Mononuclear cell (primary cell): Measurements from ENCODE around the gene SDS. TPM values are rescaled to one million over a fixed set of nuclear protein-coding genes. Genes with fewer than 3 reads are reported as not detected.

Source experiments
- H3K27me3 ChIP-seq: 2 replicates; pipeline ENCODE4 v1.6.0; 2011; ENCODE audit warnings: low read length, control low read depth; ENCODE audit not compliant: insufficient read depth
- H3K4me1 ChIP-seq: 2 replicates; pipeline ENCODE4 v1.5.1; 2011; ENCODE audit warnings: mild to moderate bottlenecking, low read length, control low read depth; ENCODE audit not compliant: insufficient read depth
- H3K4me3 ChIP-seq: 2 replicates; pipeline ENCODE4 v1.5.1; 2011; ENCODE audit warnings: mild to moderate bottlenecking, low read length, moderate library complexity
- H3K9me3 ChIP-seq: 2 replicates; pipeline ENCODE4 v1.5.1; 2011; ENCODE audit warnings: low read depth, mild to moderate bottlenecking, control low read depth, low read length
- total RNA-seq: library from RNA; depleted of rRNA; stranded (reverse); fragments of >200 nt; gene quantifications from one replicate; pipeline ENCODE4 v1.2.3, GENCODE V29; 2012

The SDS gene, protein sequence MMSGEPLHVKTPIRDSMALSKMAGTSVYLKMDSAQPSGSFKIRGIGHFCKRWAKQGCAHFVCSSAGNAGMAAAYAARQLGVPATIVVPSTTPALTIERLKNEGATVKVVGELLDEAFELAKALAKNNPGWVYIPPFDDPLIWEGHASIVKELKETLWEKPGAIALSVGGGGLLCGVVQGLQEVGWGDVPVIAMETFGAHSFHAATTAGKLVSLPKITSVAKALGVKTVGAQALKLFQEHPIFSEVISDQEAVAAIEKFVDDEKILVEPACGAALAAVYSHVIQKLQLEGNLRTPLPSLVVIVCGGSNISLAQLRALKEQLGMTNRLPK
- 0.52 TPM for total RNA-seq

DNA sequence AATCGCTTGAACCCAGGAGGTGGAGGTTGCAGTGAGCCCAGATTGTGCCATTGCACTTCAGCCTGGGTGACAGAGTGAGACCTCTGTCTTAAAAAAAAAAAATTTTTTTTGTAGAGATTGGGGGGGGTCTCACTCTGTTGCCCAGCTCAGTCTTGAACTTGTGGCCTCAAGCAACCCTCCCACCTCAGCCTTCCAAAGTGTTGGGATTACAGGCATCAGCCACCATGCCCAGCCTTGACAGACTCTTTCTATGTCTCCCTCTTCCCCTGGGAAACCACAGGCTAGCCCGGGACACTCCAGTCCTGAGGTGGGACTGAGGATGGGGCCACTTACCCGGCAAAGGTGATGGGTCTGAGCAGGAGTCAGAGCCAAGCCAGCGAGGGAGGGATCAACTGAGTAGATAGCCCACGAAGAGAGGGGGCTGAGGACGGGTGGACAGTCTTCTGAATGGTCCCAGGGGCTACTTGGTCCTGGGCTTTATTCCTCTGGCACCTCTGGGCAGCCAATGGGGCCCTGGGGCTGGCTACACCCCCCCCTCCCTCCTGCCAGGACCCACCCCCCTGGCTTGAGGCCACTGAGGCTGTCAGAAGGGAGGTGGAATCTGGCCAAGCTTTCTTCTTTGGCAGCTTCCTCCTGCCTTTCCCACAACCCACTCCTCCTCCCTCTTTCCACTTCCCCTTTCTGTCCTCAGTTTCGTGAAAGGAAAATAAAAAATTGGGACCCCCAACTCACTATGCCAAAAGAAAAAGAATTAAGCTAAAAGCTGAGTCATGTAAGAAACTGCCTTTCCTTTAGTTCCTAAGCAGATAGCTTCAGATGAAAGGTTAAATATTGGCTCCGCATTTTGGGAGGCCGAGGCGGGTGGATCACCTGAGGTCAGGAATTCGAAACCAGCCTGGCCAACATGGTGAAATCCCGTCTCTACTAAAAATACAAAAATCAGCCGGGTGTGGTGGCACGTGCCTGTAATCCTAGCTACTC, at the start of gene SDS:
TSS of gene SDS (minus strand) at position 453 of the 981 bp plus-strand sequence. CDS start 4,179 bp downstream, outside the sequence.
- Histone ChIP-seq H3K27me3 (no peaks in the 10 kb centered on the region), H3K4me3 (no peak within 1 kb of the TSS), H3K4me1 (peaks cover 36% of the 10 kb centered on the region), H3K9me3 (no peaks in the 10 kb centered on the region)

DNA sequence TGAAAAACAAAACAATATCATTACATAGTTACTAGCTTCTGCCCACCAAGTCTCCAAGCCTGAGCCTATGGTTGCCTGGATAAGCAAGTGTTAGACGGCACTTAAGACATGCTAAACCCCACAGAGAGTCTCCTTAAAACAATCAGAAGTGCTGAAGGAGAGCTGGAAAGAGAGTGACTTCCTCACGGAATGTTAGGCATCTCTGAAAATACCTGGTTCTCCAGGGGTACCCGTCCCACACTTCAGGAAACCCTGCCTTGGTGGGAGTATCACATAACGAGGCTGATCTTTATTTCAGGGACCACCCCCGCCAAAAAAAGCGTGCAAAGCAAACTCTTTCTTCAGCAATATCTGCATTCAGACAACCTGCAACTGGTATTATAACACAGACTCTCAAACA, 49.6 kb upstream of the SDS start:
- Histone ChIP-seq H3K4me3 (no peak overlapping the region), H3K9me3 (no peaks in the 10 kb centered on the region), H3K4me1 (no peaks in the 10 kb centered on the region), H3K27me3 (peaks cover 3% of the 10 kb centered on the region)

DNA sequence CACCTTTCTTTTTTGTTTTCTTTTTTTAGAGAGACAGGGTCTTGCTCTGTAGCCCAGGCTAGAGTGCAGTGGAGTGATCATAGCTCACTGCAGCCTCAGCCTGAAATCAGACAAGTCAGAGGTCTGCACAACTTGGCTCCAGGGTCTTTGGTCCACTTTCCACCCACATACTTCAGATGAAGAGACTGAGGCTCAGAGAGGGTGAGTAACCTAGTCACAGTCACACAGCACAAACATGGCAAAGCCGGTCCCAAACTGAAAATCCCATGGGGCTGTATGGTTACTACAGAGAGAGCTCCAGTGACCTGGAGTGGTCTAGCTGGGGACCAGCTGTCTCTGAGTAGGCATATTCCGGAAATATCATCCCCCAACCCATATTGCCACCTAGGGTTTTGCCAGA, 48.8 kb upstream of the SDS start:
- Histone ChIP-seq H3K9me3 (no peaks in the 10 kb centered on the region), H3K4me3 (no peak overlapping the region), H3K4me1 (no peaks in the 10 kb centered on the region), H3K27me3 (peaks cover 3% of the 10 kb centered on the region)

DNA sequence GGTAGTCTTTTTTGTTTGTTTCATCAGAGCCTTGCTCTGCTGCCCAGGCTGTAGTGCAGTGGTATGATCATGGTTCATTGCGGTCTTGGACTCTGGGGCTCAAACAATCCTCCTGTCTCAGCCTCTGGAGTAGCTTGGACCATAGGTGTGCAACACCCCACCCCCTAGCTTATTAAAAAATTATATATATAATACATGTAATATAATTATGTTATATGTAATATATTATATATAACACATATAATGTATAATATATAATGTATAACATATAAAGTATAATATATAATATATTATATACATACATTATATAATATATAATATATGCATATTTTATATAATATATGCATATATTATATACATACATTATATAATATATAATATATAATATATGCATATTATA, 46.2 kb upstream of the SDS start:
- H3K4me3 ChIP-seq = no peak overlapping the region
- H3K4me1 ChIP-seq = no peaks in the 10 kb centered on the region
- H3K27me3 ChIP-seq = peaks cover 3% of the 10 kb centered on the region
- H3K9me3 ChIP-seq = no peaks in the 10 kb centered on the region

DNA sequence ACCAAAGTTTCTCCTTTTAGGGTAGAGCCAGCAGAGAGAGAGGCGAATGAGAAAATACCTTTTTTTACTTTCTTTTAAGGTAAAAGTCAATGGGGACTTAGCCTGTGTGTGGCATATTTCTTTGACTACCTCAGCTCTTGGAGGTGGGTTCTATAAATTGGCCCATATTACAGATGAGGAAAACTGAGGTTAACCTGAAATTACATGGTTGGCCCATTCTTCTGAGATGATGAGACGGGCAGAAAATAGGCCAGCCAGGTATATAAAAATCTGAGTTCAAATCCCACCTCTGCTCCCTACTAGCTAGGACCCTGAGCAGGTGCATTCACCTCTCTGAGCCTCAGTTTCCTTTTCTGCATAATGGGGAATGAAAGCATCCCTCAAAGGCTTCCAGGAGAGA, 45.6 kb upstream of the SDS start:
- Histone ChIP-seq H3K4me1 (no peaks in the 10 kb centered on the region), H3K9me3 (no peaks in the 10 kb centered on the region), H3K4me3 (no peak overlapping the region), H3K27me3 (peaks cover 3% of the 10 kb centered on the region)

DNA sequence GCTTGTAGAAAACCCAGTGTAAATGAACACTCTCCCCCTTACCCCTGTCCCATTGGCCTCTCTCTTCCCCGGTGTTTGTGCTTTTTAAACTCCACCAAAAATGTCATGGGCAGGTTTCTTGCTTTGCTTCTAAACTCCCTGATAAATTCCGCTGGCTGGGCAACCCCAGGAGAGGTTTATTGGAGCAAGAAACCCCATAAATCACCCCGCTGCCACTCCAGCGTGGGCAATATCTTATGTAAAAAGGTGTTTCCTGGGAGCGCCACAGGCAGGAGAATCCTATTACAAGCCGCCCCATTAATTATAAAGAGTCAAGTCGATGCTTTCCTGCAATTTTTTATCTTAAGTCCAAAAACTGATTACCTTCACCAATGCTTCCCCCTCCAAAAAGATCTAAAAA, 45.2 kb upstream of the SDS start:
- Histone ChIP-seq H3K9me3 (no peaks in the 10 kb centered on the region), H3K4me1 (no peaks in the 10 kb centered on the region), H3K27me3 (peaks cover 3% of the 10 kb centered on the region), H3K4me3 (no peak overlapping the region)

DNA sequence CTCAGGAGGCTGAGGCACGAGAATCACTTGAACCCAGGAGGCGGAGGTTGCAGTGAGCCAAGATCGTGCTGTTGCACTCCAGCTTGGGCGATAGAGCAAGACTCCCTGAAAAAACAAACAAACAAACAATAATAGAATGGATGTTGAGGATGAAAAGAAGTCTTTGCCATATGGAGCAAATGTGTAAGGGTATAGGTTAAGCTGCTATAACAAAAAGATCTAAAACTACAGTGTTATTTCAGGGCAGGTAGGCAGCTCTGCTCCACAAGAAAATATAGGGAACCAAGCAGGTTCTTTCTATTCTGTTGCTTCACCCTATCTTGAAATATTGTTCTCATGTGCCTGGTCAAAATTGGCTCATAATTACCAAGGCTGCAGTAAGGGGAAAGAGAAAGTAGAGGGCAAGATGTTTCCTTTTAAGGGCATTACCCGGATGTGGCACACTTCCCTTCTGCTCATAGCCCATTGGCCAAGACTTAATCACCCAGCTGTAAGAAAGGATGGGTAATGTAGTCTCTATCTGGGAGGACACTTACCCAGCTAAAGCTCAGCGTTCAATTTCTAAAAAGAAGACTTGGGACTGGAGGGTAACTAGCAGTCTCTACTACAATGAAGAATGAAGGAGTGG, 42.0 kb upstream of the SDS start:
- no peak overlapping the region for H3K4me3 ChIP-seq
- H3K9me3 ChIP-seq = no peaks in the 10 kb centered on the region
- peaks cover 5% of the 10 kb centered on the region for H3K27me3 ChIP-seq
- H3K4me1 ChIP-seq = no peaks in the 10 kb centered on the region

DNA sequence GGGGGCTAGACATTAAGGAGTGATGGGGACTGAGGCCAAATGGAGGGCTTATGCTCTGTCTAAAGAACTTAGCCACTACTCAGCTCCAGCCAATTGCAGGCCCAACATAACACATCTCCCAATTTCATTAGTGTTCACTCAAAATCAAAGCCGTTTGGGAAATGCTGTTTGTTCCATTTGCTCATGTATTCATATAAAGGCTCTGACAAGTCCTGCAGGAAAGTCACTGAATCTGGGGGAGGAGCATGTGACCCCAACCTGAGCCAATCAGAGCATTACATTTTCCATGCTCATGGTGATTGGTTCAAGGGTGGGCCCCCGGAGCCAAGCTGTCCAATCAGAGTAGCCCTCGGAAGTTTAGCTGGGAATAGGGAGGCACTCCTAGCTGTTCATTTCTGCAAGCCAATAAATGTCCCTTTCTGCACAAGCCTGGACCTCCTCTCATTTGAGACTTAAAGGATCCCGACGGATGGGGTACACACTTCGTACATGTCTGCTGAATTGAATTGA, 39.4 kb upstream of the SDS start:
- H3K27me3 ChIP-seq = peaks cover 3% of the 10 kb centered on the region

DNA sequence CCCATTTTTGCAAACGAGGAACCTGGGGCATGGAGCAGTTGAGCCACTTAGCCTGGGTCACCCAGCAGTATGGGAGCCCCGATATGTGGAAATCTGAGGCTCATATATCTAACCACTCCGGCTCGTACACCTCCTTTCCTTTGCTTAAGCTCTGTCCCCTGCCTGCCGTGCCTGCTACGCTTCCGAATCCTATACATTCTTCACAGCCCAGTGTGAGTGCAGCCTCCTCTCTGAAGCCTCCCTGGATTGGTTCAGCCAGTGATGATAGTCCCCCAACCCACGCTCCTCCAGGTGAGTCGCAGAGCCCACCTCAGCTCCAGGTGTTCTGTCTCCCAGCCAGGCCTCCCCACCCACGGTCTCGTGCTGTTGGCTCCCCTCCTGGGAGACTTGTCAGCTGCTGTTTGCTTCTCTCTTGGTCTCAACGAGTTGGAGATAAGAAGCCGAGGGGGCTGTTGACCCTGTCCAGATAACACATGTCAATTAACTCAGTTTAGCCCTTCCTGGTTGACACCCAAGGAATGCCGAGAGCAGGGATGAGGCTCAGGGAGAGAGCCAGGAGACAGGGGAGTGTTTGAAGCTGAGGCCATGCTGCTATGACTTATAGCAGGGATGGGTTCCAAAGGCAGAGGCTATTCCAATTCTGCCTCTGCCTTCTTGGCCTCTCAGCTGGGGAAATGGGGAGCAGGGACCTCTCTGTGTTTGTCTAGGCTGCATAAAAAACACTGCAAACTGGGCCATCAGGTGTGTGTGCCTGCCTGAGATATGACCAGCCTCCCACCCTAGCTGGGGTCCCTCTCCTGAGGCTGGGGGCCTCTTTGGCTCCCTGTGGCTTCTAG, 37.5 kb upstream of the SDS start:
- peaks cover 3% of the 10 kb centered on the region for H3K27me3 ChIP-seq
- no peak overlapping the region for H3K4me3 ChIP-seq
- no peaks in the 10 kb centered on the region for H3K9me3 ChIP-seq
- no peaks in the 10 kb centered on the region for H3K4me1 ChIP-seq

More for the DNA sequence above, 39.4 kb upstream of the SDS start:
- no peaks in the 10 kb centered on the region for H3K4me1 ChIP-seq
- no peak overlapping the region for H3K4me3 ChIP-seq
- H3K9me3 ChIP-seq = no peaks in the 10 kb centered on the region

DNA sequence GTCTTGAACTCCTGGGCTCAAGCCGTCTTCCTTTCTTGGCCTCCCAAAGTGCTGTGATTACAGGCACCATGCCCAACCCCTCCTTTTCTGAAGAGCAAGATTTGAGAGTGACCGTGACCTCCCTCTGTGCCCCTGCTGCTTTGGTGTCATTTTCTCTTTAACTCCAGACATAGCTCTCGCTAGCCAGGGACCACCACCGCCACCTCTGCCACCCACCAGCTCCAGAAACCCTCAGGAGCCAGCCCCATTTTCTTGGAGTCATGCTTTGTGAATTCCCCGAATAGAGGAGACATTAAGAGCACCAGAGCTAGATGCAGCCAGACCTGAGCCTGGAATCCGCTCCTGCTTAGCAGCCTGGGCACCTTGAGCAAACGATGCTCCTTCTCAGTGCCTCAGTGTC, 36.6 kb upstream of the SDS start:
- Histone ChIP-seq H3K27me3 (peaks cover 3% of the 10 kb centered on the region), H3K4me3 (no peak overlapping the region), H3K4me1 (no peaks in the 10 kb centered on the region), H3K9me3 (no peaks in the 10 kb centered on the region)

DNA sequence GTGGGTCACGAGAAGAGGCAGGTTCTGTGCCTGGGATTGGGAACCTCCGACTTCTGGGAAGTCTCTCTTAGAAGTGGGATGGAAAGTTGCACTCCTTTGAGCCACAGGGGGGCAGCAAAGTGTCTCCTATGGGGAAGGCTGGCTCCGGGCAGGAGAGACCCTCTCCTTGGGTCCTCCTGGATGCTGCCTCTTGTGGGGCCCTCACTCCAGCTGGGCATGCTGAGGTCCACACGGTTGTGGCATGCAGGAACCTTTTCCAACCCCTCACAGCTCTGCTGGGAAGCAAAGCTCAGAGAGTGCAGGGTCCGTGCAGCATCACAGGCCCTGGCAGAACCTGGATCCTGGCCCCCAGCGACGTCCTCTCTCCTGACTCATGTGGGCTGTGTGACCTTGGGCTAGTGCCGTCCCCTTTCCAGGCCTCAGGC, 35.9 kb upstream of the SDS start:
- Histone ChIP-seq H3K9me3 (no peaks in the 10 kb centered on the region), H3K4me3 (no peak overlapping the region), H3K27me3 (peaks cover 3% of the 10 kb centered on the region), H3K4me1 (no peaks in the 10 kb centered on the region)

DNA sequence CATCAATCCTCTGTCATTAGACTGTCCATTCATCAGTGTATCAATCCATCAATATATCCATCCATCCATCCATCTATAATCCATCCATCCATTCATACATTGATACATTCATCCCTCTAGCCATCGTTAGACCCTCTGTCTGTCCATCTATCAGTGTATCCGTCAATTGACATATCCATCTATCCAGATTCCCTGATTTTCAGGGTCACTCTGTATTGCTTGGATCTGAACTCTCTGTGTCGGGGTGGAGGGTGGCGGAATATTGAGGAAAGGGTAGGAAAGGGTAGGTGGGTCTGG, 35.6 kb upstream of the SDS start:
- Histone ChIP-seq H3K4me1 (no peaks in the 10 kb centered on the region), H3K27me3 (peaks cover 3% of the 10 kb centered on the region), H3K4me3 (no peak overlapping the region), H3K9me3 (no peaks in the 10 kb centered on the region)

DNA sequence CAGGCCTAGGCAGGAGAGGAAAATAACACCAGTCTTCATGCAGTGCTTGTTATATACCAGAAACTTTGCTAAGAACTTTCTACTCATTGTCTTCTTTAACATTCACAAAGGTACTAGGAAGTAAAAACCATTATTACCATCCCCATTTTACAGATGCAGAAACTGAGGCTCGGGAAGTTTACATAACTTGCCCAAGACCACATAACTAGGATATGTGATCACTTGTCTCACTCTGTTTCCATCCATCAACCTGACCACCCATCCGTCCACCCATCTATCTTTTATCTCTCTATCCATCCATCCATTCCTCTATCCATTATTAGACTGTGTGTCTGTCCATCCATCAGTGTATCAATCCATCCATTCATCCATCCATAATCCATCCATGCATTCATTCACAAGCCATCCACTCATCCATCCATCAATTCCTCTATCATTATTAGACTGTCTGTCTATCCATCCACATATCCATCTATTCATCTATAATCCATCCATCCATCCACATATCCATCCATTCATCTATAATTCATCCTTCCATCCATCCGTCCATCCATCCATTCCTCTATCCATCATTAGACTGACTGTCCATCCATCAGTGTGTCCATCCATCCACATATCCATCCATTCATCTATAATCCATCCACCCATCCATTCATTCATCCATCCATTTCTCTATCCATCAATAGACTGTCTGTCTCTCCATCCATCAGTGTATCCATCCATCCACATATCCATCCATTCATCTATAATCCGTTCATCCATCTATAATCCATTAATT, 35.0 kb upstream of the SDS start:
- H3K4me1 ChIP-seq = no peaks in the 10 kb centered on the region
- H3K4me3 ChIP-seq = no peak overlapping the region
- H3K27me3 ChIP-seq = peaks cover 3% of the 10 kb centered on the region
- no peaks in the 10 kb centered on the region for H3K9me3 ChIP-seq

DNA sequence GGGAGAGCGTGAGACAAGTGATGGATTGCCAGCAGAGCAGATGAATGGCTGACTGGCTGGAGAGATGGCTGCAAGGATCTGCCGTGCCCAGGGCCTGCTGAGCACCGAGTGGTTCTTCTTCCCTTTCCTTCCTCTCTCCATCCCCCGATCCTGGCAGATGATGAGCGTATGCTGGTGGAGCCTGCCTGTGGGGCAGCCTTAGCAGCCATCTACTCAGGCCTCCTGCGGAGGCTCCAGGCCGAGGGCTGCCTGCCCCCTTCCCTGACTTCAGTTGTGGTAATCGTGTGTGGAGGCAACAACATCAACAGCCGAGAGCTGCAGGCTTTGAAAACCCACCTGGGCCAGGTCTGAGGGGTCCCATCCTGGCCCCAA, 34.0 kb upstream of the SDS start:
- Histone ChIP-seq H3K9me3 (no peaks in the 10 kb centered on the region), H3K27me3 (no peaks in the 10 kb centered on the region), H3K4me3 (no peak overlapping the region), H3K4me1 (no peaks in the 10 kb centered on the region)
